Measurements from ENCODE around the gene WDR35.
"Not testable (repeated sequence)": the region's sequence is repeated elsewhere in the genome, so short reads cannot be mapped to it uniquely, and the experiment has no call there.

Gene WDR35

DNA sequence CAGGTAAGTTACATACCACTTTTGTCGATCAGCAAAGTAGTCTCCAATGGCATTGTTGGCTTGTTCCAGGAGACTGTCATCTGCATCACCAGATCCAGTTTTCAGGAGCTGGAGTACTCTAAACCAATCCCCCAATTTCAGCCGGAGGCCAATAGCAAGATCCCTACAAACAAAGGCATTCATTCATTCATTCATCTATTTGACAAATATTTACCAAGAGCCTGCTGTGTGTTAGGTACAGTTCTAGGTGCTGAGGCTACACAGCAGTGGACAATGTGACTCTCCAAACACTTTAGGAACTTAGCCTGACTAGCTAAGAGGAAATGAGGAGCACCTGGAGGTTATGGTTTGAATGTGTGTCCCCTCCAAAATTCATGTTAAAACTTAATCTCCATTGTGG lies 53.7 kb downstream of the WDR35 start:
- DNase-seq = no peak

DNA sequence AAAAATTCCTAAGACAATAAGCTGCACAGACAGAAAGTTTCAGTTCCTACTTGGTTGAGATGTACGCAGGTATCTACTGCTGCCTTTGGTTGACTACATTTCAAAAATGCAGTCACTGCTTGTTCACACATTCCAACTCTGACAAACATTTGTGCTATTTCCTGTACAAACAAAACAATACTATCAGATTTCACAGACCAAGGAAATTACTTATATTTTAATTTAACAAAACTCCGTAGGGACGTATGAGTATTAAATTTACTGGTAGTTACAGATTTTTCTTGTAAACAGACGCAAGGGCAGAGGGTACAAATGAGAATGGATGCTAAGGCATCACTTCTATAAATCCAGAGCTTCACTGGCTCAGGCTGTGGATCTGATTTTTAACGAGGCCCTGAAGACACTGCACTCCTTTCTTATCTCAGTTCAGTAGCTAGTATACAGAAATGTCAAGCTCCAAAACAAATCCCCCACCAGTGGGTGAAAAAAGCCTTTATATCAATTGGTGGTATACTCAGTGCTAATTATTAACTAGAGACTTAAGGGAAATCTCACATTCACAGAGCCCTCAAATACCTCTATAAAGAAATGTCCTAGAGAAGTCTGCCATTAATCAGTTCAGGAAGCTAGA lies 56.4 kb downstream of the WDR35 start:
- DNase-seq = no peak

- DNase-seq = no peak
Measured at GRCh38 chr2:19932928-19933327, 57.0 kb downstream of the WDR35 start.

- DNase-seq = no peak
Measured at GRCh38 chr2:19929226-19929625, 60.7 kb downstream of the WDR35 start.

- DNase-seq = not testable (repeated sequence)
Measured at GRCh38 chr2:19927816-19928215, 62.1 kb downstream of the WDR35 start.

DNA sequence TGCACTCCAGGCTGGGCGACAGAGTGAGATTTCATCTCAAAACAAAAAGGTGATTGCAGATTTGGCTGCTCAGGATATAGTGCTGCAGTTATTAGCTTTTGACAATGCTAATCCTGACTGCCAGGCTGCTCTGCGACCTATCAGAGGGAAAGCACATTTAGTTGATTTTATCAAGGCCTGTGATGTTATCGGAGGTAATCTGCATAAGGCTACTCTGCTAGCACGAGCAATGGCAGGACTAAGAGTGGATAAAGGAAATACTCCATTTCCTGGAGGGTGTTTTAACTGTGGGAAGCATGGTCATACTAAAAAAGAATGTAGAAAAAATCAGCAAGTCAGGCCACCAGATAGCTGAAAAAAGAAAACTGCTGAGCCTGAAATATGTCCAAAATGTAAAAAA lies 65.4 kb downstream of the WDR35 start:
- DNase-seq = not testable (repeated sequence)

GRCh38 chr2:19922188-19922587 lies 67.7 kb downstream of the WDR35 start:
- DNase-seq = not testable (repeated sequence)

GRCh38 chr2:19916385-19916950 lies 73.4 kb downstream of the WDR35 start:
- DNase-seq = no peak

GRCh38 chr2:19914266-19914975 lies 75.5 kb downstream of the WDR35 start:
- DNase-seq = no peak

GRCh38 chr2:19911808-19912509 lies 77.9 kb downstream of the WDR35 start:
- DNase-seq = no peak

DNA sequence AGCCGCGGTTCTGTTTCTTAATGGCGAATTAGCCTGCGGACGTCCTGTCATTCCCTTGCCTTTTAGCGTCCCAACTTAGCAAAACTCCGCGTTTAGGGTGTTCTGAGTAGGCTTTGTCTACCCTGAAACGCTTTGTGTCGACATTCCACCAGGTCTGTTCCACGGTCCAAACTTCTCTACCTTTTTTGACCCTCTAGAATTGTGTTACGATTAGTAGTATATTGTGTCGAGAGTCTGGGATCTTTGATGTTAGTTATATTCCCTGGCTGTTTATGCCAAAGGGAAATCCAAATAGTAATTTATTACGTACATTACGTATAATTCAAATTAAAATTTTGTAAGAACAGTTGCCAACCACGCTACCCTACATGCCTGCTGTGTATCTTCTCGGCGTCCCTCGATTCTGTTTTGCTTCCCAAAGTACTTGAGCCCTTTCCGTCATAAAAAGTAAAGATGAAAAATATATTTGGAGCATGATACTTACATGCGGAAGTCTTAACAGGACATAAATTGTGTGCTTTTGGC lies 87.6 kb downstream of the WDR35 start:
- no peak for DNase-seq

DNA sequence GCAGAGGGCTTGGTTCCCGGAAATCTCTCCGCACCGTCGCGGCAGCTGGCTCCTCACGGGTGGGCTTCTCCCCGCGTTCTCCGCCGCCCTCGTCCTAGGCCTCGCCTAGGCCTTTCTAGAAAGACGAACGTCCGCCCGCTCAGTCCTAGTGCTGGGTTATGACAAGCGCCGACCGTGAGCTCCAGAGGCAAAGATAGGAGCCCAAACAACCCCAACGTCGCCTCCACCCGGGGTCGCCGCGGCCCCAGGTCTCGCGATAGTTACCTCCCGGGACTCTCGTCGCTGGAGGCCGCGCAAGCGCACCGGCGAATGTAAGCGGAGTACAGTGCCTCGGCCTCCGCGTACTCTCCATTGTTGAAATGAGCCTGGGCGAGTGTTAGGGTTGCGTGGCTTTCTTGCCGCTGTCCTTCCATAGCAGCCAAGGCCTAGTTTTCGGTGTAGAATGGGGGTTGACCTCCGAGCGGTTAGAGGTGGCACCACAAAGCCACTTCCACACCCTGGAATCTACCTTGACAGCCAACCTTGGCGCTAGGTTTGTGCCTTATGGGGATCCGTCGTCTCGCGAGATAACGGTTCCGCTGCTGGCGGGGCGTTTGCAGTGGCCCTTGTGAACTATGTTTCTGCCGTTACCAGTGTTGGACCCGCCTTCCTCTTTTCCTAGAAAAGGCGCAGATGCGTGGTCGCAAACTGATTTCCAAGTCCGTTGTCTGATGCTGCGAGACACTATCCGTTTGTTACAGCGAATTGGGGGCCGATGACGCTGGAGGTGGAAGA lies 88.3 kb downstream of the WDR35 start, which contains the start of gene TTC32:
TTC32 (minus strand) TSS at position 542 of the 774 bp plus-strand sequence; CDS start at position 413, 129 bp downstream.
- DNase-seq = peak; percentile 94

GRCh38 chr2:19900931-19901441 lies 88.9 kb downstream of the WDR35 start:
- DNase-seq = no peak

DNA sequence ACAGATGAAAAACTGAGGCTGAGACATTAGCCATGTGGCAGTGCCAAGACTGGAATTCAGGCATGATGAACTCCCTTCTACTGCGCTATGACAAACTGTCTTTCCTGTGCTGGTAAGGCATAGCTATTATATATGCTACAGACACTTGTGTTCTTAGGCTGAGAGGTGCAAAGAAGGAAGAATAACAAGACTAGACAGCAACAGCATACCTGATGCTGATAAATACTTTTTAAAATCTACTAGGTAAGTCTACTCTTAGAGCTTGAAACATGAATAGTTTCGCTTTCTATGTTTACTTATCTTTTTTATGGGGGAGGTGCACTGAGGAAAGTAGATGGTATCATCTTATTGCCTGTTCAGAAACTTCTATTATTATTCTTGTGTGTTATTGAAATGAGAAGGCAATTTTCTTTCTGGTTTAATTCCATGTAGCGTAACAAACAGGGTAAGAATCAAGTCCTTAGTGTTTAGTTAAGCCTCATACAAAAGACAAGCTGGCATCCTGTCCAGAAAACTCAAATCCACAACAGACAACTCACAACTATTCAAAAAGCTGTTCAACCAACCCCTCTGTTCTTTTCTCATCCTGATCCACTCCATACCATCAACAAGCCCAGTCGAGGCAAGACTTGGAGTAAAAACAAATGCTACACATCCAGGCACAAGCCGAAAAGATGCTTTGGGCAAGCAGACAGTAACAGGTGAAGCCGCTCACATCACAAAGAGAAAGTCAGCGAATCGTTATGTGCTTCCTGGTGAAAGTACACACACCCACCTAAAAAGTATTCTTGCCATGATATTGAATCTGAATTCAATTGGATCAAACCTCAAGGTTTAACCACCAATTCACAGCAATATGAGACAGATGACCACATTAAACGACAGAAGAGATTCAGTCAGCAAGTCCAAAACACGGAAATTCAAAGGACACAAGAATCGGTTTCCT lies 89.6 kb downstream of the WDR35 start:
- no peak for DNase-seq

DNA sequence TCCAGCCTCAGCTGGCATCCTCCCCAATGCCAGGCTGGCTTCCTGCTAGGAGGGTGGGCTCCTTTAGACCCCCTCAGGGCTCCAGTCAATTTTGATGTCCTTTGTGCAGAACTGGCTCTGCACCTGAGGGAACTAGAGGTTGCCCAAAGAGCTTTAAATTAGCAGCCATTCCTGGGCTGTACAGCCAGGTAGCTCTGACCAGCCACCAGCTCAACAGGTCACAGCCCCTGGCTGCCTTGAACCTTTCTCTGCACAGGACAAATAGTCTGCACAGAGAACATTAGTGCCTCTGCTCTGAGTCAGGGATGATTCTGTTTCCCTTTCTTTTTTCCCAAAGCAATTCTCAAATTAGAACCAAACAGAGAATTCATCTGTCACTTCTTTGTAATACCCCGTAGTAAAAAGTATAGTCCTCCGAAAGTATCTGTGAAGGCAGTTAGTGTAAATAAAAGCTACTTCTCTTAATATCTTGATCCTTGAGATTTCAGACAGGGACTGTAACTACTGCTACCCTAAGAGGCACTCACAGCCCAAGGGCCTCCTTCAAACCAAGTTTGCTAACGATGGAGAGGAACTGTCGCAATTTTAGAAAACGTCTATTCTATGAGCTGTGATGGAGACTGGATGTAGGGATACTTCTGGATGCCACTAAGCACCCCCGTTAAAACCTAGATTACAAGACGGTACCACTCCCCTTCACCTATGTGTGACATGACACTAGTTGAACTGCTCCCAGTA lies 91.1 kb downstream of the WDR35 start:
- no peak for DNase-seq

GRCh38 chr2:19897623-19898245 lies 92.2 kb downstream of the WDR35 start:
- no peak for DNase-seq

DNA sequence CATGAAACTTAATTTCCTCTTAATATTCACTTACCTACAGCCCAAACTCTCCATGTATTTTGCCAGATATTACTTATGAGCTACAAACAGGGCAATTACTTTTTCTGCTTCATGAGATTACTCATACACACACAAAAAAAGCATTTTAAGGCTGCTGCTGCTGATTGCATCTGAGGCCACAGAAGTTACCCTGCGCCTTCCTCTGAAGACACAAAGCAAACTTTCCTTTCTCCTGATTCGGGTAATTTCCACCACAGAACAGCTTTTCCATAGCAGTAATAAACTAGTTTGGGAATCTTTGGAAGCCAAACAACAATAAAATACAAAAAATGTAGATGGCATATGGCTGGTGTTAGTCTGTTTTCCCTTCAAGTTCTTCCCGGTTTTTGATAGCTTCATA lies 94.4 kb downstream of the WDR35 start:
- peak; percentile 40 for DNase-seq

- DNase-seq = no peak
Measured at GRCh38 chr2:19894134-19894792, 95.6 kb downstream of the WDR35 start.

DNA sequence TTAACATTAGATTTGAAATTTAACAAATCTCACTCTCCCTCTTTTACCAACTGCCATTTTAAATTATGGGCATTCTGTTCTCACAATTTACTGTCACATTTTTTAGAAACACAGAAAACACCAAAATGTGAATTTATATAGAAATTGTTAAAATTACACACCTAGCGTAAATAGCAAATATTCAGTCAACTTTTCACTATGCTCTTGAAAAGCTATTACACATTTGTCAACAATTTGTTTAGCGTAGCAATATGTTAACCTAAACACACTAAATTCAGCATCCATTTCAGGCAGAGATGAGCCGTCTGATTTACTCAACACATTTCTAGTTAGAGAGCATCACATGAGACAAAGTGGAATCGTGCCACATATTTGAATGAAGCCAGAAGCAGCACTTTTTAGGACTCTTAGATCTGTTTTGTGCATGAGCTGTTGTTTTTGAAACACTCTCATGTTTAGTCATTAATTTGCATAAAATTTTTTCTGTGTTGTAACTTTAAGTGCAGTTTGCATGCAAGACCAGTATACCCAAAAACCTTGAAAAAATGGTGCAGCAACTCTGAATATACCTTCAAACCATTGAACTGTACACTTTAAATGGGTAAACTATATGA lies 96.3 kb downstream of the WDR35 start:
- no peak for DNase-seq
